K562 (cell line): ENCODE results near the gene CRIM1. TPM values are rescaled to one million over a fixed set of nuclear protein-coding genes. Genes with fewer than 3 reads are reported as not detected.

Source experiments
- ATAC-seq: fragments of 200-7000 bp; cut with Tn5 transposase; 3 replicates; pipeline ENCODE4 v1.9.1; 2020; ENCODE audit warnings: moderate library complexity
- BruUV-seq: library from RNA; stranded (reverse); fragments of 400-500 nt; replicated peaks from 2 replicates; lab custom pipeline; 2021; lab: Mats Ljungman, UMichigan
- CTCF ChIA-PET: fragments of 300-600 bp; formaldehyde crosslinking; extraction: SDS; loops from one replicate; lab custom pipeline; 2021; ENCODE audit warnings: low intra/inter-chr PET ratio; lab: Yijun Ruan, JAX
- POLR2A ChIA-PET: fragments of 300-600, 350-650 bp; sonication (Branson Sonifier 250); formaldehyde crosslinking; extraction: SDS; loops from one replicate; lab custom pipeline; 2021; ENCODE audit warnings: antibody characterized with exemption, inconsistent platforms; lab: Yijun Ruan, JAX
- DNase-seq, 4 experiments: peaks; one replicate each; pipeline versions ENCODE4 v3.0.0 to v3.0.0-alpha.2; 2011 to 2018; ENCODE audit warnings: low spot score in 3 of 4, mixed read lengths in 3 of 4; ENCODE audit errors: extremely low read depth in 1 of 4
- FAIRE-seq: peaks from 2 replicates; lab custom pipeline; 2011; peaks lifted over from hg19 to GRCh38; lab: Jason Lieb, UNC
- H2AFZ ChIP-seq: 2 replicates; pipeline ENCODE4 v1.6.0; 2011; ENCODE audit warnings: low read depth, low read length, control low read depth, inconsistent platforms
- H3K27ac ChIP-seq: fragments of 200-600 bp; 3 replicates; pipeline ENCODE4 v1.8.0; 2011; ENCODE audit warnings: low read depth, mild to moderate bottlenecking, control low read depth, inconsistent platforms, low read length, moderate library complexity, mixed read lengths; ENCODE audit errors: extremely low read depth
- H3K27me3 ChIP-seq, 2 experiments: fragments of 300-600 bp in 1 of 2; 2 replicates in 1 of 2; 3 replicates in 1 of 2; pipeline versions ENCODE4 v1.6.0 to v1.8.0; 2011; ENCODE audit warnings: inconsistent platforms in 2 of 2, low read length in 2 of 2, mild to moderate bottlenecking in 1 of 2, mixed read lengths in 1 of 2, moderate library complexity in 1 of 2; ENCODE audit not compliant: control insufficient read depth in 2 of 2, insufficient read depth in 2 of 2
- H3K36me3 ChIP-seq: fragments of 300-600 bp; 3 replicates; pipeline ENCODE4 v1.8.0; 2011; ENCODE audit warnings: mild to moderate bottlenecking, low read length, inconsistent platforms; ENCODE audit not compliant: control insufficient read depth, insufficient read depth
- H3K4me1 ChIP-seq, 2 experiments: fragments of 200-600 bp in 1 of 2; replicated peaks in 1 of 2; 2 replicates in 1 of 2; 3 replicates in 1 of 2; pipeline versions ENCODE4 v1.5.1 to v1.8.0; 2011; ENCODE audit warnings: inconsistent platforms in 2 of 2, low read length in 2 of 2, mild to moderate bottlenecking in 1 of 2, mixed read lengths in 1 of 2, moderate library complexity in 1 of 2; ENCODE audit not compliant: control insufficient read depth in 2 of 2, insufficient read depth in 2 of 2
- H3K4me2 ChIP-seq: 2 replicates; pipeline ENCODE4 v1.6.1; 2011; ENCODE audit warnings: low read length, control low read depth, inconsistent platforms, mixed read lengths; ENCODE audit not compliant: insufficient read depth
- H3K4me3 ChIP-seq: fragments of 200-600 bp; sonication (generic), shearing (Covaris generic); 2 replicates; pipeline ENCODE4 v1.5.1; 2016; ENCODE audit warnings: control low read depth, inconsistent platforms
- H3K79me2 ChIP-seq: fragments of 200-600 bp; 3 replicates; pipeline ENCODE4 v1.8.0; 2011; ENCODE audit warnings: low read length, inconsistent platforms; ENCODE audit not compliant: control insufficient read depth, insufficient read depth
- H3K9ac ChIP-seq, 2 experiments: 2 replicates each; pipeline versions ENCODE4 v1.6.0 to v1.6.1; 2011; ENCODE audit warnings: low read depth in 2 of 2, low read length in 2 of 2, control low read depth in 1 of 2, inconsistent platforms in 1 of 2, mild to moderate bottlenecking in 1 of 2, mixed read lengths in 1 of 2; ENCODE audit not compliant: insufficient read depth in 1 of 2
- H3K9me1 ChIP-seq: one replicate; pipeline ENCODE4 v1.6.0; 2011; ENCODE audit warnings: inconsistent platforms, mild to moderate bottlenecking, low read length, moderate library complexity; ENCODE audit not compliant: control insufficient read depth, insufficient read depth
- H3K9me3 ChIP-seq: replicated peaks from 2 replicates; pipeline ENCODE4 v1.5.1; 2011; ENCODE audit warnings: low read depth, low read length, inconsistent platforms; ENCODE audit not compliant: control insufficient read depth, insufficient read depth
- H4K20me1 ChIP-seq: replicated peaks from 2 replicates; pipeline ENCODE4 v1.6.1; 2011; ENCODE audit warnings: low read length, inconsistent platforms, mixed read lengths; ENCODE audit not compliant: control insufficient read depth, insufficient read depth
- CBX2 ChIP-seq: fragments of 200-600 bp; sonication (generic); IDR thresholded peaks from one replicate; pipeline ENCODE4 v1.6.1; 2012; ENCODE audit warnings: mild to moderate bottlenecking, low read length, inconsistent platforms; ENCODE audit not compliant: insufficient read depth, poor library complexity, severe bottlenecking
- CHD1 ChIP-seq: fragments of 200-600 bp; sonication (generic); IDR thresholded peaks from one replicate; pipeline ENCODE4 v1.6.1; 2012; ENCODE audit warnings: mild to moderate bottlenecking, moderate library complexity, low read length, inconsistent platforms
- ETV1 ChIP-seq: fragments of 450-650 bp; conservative IDR thresholded peaks from 2 replicates; pipeline ENCODE4 v1.6.1; 2016; ENCODE audit warnings: missing genetic modification characterization, control low read depth, low read depth, missing compliant biosample characterization
- FIP1L1 ChIP-seq: fragments of 200-400 bp; formaldehyde crosslinking; IDR thresholded peaks from 2 replicates; pipeline ENCODE4 v1.6.1; 2018; ENCODE audit warnings: mild to moderate bottlenecking, low read depth, low read length; ENCODE audit not compliant: poor library complexity, severe bottlenecking
- FOXJ3 ChIP-seq: sonication (generic); formaldehyde crosslinking; IDR thresholded peaks from 2 replicates; pipeline ENCODE4 v1.4.0; 2020; ENCODE audit warnings: mild to moderate bottlenecking, missing genetic modification reagents
- HNRNPK ChIP-seq: fragments of 200-400 bp; formaldehyde crosslinking; IDR thresholded peaks from one replicate; pipeline ENCODE4 v1.6.1; 2018; ENCODE audit warnings: mild to moderate bottlenecking, low read depth, low read length; ENCODE audit not compliant: poor library complexity, severe bottlenecking
- KDM1A ChIP-seq, 2 experiments: fragments of 450-650 bp; IDR thresholded peaks; 2 replicates each; pipeline ENCODE4 v1.6.1; 2016; ENCODE audit warnings: mild to moderate bottlenecking in 2 of 2
- MAFF ChIP-seq: IDR thresholded peaks from 2 replicates; pipeline ENCODE4 v1.6.1; 2012; ENCODE audit warnings: low read length, improper control_type of control experiment
- NELFE ChIP-seq: IDR thresholded peaks from 2 replicates; pipeline ENCODE4 v1.6.1; 2011; ENCODE audit warnings: mild to moderate bottlenecking; ENCODE audit not compliant: insufficient read depth, insufficient read length
- TCF7L2 ChIP-seq: fragments of 150-350 bp; IDR thresholded peaks from 2 replicates; pipeline ENCODE4 v1.6.1; 2016; ENCODE audit warnings: low read depth, mild to moderate bottlenecking, low read length, moderate library complexity
- ZFPM2 ChIP-seq: fragments of 250-450 bp; sonication (Bioruptor Pico); IDR thresholded peaks from 2 replicates; pipeline ENCODE4 v1.5.1; 2022; ENCODE audit warnings: mild to moderate bottlenecking
- WGBS: fragments of 100-300 bp; shearing (Covaris generic); methylation state at CpG from one replicate; pipeline ENCODE4 v1.1.6; 2016; ENCODE audit warnings: low coverage, mixed read lengths; ENCODE audit not compliant: insufficient coverage; ENCODE audit errors: missing lambda C conversion rate; 5-methylcytosine and 5-hydroxymethylcytosine counted together
- in situ Hi-C: fragments of 300-500 bp; cut with MboI; formaldehyde crosslinking; loops from 4 replicates; pipeline ENCODE4 v1.15.0; 2018; ENCODE audit warnings: inconsistent platforms, mixed read lengths
- intact Hi-C: fragments of 100-400 bp; cut with micrococcal nuclease; formaldehyde crosslinking; loops from 2 replicates; pipeline ENCODE4 v1.14.2; 2022
- polyA plus RNA-seq, 8 experiments: library from polyadenylated mRNA; depleted of rRNA in 4 of 8; stranded (reverse) in 5 of 8; unstranded in 3 of 8; fragments of >200 nt; fragmentation: Nextera tagmentation in 2 of 8; fragmentation: Illumina TruSeq in 1 of 8; extraction: Ambion mirVana in 2 of 8; extraction: Trizol in 1 of 8; gene quantifications; 2 replicates each; pipeline versions ENCODE4 v1.2.1 to v1.2.3, GENCODE V29; 2011 to 2014; ENCODE audit warnings: inconsistent platforms in 1 of 8, missing spikeins in 1 of 8
- total RNA-seq, 7 experiments: library from RNA; depleted of rRNA in 6 of 7; stranded (reverse); fragments of >200 nt in 6 of 7; fragmentation: Illumina TruSeq in 2 of 7; extraction: Trizol in 2 of 7; gene quantifications; 2 replicates each; pipeline versions ENCODE4 v1.2.1 to v1.2.3, GENCODE V29; 2011 to 2021; ENCODE audit warnings: low replicate concordance in 1 of 7
- TF ChIP-seq, protein P1 (sequence below): fragments of 250-450 bp; sonication (Bioruptor Pico); IDR thresholded peaks from 2 replicates; pipeline ENCODE4 v1.5.0; 2020; ENCODE audit warnings: mild to moderate bottlenecking, borderline replicate concordance
- TF ChIP-seq, protein P2 (sequence below): fragments of 450-650 bp; formaldehyde crosslinking; conservative IDR thresholded peaks from 2 replicates; pipeline ENCODE4 v1.4.0; 2022; ENCODE audit warnings: mild to moderate bottlenecking, missing genetic modification characterization

Gene CRIM1
- total and polyA plus RNA-seq, 9 of the 15 experiments (the other 6 are each of a cell fraction or from before 2014, with no cell fraction given), result 0.01 to 0.36 (median 0.06) TPM; not detected in 1

DNA sequence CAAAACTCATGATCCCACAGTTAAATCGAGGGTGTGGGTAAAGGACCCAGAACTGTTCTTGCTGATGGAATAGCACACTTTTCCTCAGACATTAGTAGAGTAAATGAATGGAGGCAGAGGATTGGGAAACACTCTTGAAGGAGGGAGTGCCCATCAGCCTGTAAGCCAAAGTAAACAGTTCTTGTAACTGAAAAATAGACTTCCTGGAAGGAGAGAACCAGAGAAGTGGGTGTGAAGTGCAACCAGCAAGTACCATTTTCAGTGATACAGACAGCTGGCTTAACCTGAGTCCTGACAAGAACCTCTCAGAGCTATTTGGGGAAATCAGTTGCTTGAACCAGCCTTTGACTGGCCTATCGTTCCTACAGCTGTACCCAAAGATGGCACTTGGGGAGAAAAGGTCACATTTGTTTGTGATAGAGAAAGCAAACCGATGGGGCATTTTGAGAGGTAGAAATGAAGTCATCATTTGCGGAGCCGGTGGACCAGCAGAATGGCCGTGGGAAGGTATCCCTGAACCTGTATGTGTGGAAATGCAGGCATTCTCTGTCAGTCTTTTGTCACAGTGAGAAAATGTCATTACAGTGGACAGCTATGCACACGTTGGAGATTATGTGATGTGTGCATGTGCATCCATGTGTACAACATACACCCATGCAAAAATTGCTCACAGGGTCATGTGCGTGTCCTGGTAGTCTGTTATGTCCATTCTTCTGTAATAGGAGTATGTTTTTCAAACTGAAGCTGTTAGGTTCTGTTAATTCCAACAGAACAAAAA is 17.8 kb downstream of the CRIM1 start:
- H3K36me3 ChIP-seq, result no peaks in the 10 kb centered on the region
- ChIA-PET POLR2A (no interaction called here), CTCF (no interaction called here)
- intact Hi-C loops (no loop called here), in situ Hi-C loops (no loop called here)
- H3K4me1 ChIP-seq, result no peaks in the 10 kb centered on the region
- no peaks in the 10 kb centered on the region for H3K27me3 ChIP-seq
- ATAC-seq (no peak), DNase-seq (no peak), FAIRE-seq (no peak)
- H3K9me1 ChIP-seq, result no peaks in the 10 kb centered on the region
- TF ChIP-seq, protein P1, sequence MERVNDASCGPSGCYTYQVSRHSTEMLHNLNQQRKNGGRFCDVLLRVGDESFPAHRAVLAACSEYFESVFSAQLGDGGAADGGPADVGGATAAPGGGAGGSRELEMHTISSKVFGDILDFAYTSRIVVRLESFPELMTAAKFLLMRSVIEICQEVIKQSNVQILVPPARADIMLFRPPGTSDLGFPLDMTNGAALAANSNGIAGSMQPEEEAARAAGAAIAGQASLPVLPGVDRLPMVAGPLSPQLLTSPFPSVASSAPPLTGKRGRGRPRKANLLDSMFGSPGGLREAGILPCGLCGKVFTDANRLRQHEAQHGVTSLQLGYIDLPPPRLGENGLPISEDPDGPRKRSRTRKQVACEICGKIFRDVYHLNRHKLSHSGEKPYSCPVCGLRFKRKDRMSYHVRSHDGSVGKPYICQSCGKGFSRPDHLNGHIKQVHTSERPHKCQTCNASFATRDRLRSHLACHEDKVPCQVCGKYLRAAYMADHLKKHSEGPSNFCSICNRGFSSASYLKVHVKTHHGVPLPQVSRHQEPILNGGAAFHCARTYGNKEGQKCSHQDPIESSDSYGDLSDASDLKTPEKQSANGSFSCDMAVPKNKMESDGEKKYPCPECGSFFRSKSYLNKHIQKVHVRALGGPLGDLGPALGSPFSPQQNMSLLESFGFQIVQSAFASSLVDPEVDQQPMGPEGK (CRISPR knock-in tag), result no peak
- TF ChIP-seq FOXJ3 (CRISPR knock-in tag) (no peak), HNRNPK (no peak), KDM1A (IDR thresholded peaks at IDR 0.05) (no peak), CBX2 (no peak), ETV1 (tag) (no peak), TCF7L2 (no peak), ZFPM2 (CRISPR knock-in tag) (no peak), MAFF (no peak), FIP1L1 (no peak), NELFE (no peak), CHD1 (no peak)
- TF ChIP-seq, protein P2, sequence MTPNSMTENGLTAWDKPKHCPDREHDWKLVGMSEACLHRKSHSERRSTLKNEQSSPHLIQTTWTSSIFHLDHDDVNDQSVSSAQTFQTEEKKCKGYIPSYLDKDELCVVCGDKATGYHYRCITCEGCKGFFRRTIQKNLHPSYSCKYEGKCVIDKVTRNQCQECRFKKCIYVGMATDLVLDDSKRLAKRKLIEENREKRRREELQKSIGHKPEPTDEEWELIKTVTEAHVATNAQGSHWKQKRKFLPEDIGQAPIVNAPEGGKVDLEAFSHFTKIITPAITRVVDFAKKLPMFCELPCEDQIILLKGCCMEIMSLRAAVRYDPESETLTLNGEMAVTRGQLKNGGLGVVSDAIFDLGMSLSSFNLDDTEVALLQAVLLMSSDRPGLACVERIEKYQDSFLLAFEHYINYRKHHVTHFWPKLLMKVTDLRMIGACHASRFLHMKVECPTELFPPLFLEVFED (CRISPR knock-in tag), result no peak
- no peak overlapping the region for H3K9ac ChIP-seq
- no peak overlapping the region for H3K27ac ChIP-seq
- H2AFZ ChIP-seq, result no peak overlapping the region
- no peaks in the 10 kb centered on the region for H4K20me1 ChIP-seq
- no peak overlapping the region for H3K4me3 ChIP-seq
- H3K4me2 ChIP-seq, result no peak overlapping the region
- 0% methylated on average over 8 of the region's 8 CpGs for WGBS
- H3K9me3 ChIP-seq, result no peaks in the 10 kb centered on the region
- H3K79me2 ChIP-seq, result no peaks in the 10 kb centered on the region
- BruUV-seq, result no TSS peak
